Smooth muscle cell (in vitro differentiated cells): Measurements from ENCODE around the gene PHACTR1. TPM values are rescaled to one million over a fixed set of nuclear protein-coding genes. Genes with fewer than 3 reads are reported as not detected.

ENCODE experiments used
- DNase-seq: peaks from one replicate; lab custom pipeline; 2025; ENCODE audit not compliant: unreplicated experiment; lab: John Stamatoyannopoulos, UW
- H2AFZ ChIP-seq: fragments of 200-600 bp; sonication (generic); 2 replicates; pipeline ENCODE4 v1.6.0; 2016; ENCODE audit warnings: antibody characterized with exemption, low read depth, mild to moderate bottlenecking
- H3F3A ChIP-seq: fragments of 200-600 bp; sonication (generic); 2 replicates; pipeline ENCODE4 v1.6.0; 2017; ENCODE audit warnings: antibody characterized with exemption, low read depth
- H3K27ac ChIP-seq: fragments of 200-600 bp; sonication (generic); 2 replicates; pipeline ENCODE4 v1.5.1; 2016; ENCODE audit warnings: low read depth, mild to moderate bottlenecking
- H3K27me3 ChIP-seq: fragments of 200-600 bp; sonication (generic); 2 replicates; pipeline ENCODE4 v1.6.1; 2016; ENCODE audit warnings: low read depth, mild to moderate bottlenecking
- H3K36me3 ChIP-seq: fragments of 200-600 bp; sonication (generic); 2 replicates; pipeline ENCODE4 v1.5.1; 2016; ENCODE audit warnings: low read depth
- H3K4me1 ChIP-seq: fragments of 200-600 bp; sonication (generic); 2 replicates; pipeline ENCODE4 v1.5.1; 2016; ENCODE audit warnings: low read depth
- H3K4me2 ChIP-seq: fragments of 200-600 bp; sonication (generic); 2 replicates; pipeline ENCODE4 v1.6.0; 2016; ENCODE audit warnings: mild to moderate bottlenecking
- H3K4me3 ChIP-seq: fragments of 200-600 bp; sonication (generic); 2 replicates; pipeline ENCODE4 v1.5.1; 2016; ENCODE audit warnings: mild to moderate bottlenecking
- H3K79me2 ChIP-seq: fragments of 200-600 bp; sonication (generic); 2 replicates; pipeline ENCODE4 v1.6.0; 2016; ENCODE audit warnings: low read depth, mild to moderate bottlenecking
- H3K9ac ChIP-seq: fragments of 200-600 bp; sonication (generic); 2 replicates; pipeline ENCODE4 v1.6.0; 2016; ENCODE audit warnings: low read depth
- H3K9me3 ChIP-seq: fragments of 200-600 bp; sonication (generic); replicated peaks from 2 replicates; pipeline ENCODE4 v1.5.1; 2016; ENCODE audit warnings: low read depth
- H4K20me1 ChIP-seq: fragments of 200-600 bp; sonication (generic); 2 replicates; pipeline ENCODE4 v1.6.0; 2016; ENCODE audit warnings: low read depth
- CTCF ChIP-seq: fragments of 200-600 bp; sonication (generic); IDR thresholded peaks from 2 replicates; pipeline ENCODE4 v1.5.1; 2017; ENCODE audit warnings: borderline replicate concordance, mild to moderate bottlenecking, antibody characterized with exemption; ENCODE audit not compliant: insufficient read depth, poor library complexity, severe bottlenecking
- WGBS: methylation state at CpG from one replicate; pipeline ENCODE4 v1.1.7; 2016; ENCODE audit warnings: low lambda C conversion rate; 5-methylcytosine and 5-hydroxymethylcytosine counted together
- polyA plus RNA-seq: library from polyadenylated mRNA; unstranded; fragments of >200 nt; fragmentation: Nextera tagmentation; extraction: Ambion mirVana; gene quantifications from 2 replicates; pipeline ENCODE4 v1.2.1, GENCODE V29; 2016
- total RNA-seq: library from RNA; depleted of rRNA; stranded (reverse); fragments of >200 nt; gene quantifications from 2 replicates; pipeline ENCODE4 v1.2.3, GENCODE V29; 2014

Gene PHACTR1
- total and polyA plus RNA-seq, 2 experiments from 2014 or later, result 0.09 to 0.67 TPM

GRCh38 chr6:13303668-13304017 lies 587.1 kb downstream of the PHACTR1 start:
- 63% methylated on average over 7 of the region's 7 CpGs for WGBS
- Histone ChIP-seq H3K4me2 (peak overlapping the region; percentile 58), H3F3A (peaks cover 7% of the 10 kb centered on the region), H3K9me3 (no peaks in the 10 kb centered on the region), H3K27me3 (no peaks in the 10 kb centered on the region), H3K79me2 (no peaks in the 10 kb centered on the region), H3K9ac (peak overlapping the region; percentile 73), H3K4me3 (no peak overlapping the region), H3K27ac (peak overlapping the region; percentile 89), H3K4me1 (peaks cover 11% of the 10 kb centered on the region), H2AFZ (no peak overlapping the region), H4K20me1 (no peaks in the 10 kb centered on the region), H3K36me3 (no peaks in the 10 kb centered on the region)
- peak; percentile 10 for DNase-seq
- no peak for TF ChIP-seq CTCF

- Histone ChIP-seq H2AFZ (no peak overlapping the region), H3K9ac (no peak overlapping the region), H4K20me1 (no peaks in the 10 kb centered on the region), H3F3A (peaks cover 7% of the 10 kb centered on the region), H3K36me3 (no peaks in the 10 kb centered on the region), H3K4me3 (no peak overlapping the region), H3K79me2 (no peaks in the 10 kb centered on the region), H3K27ac (peak overlapping the region; percentile 89), H3K27me3 (no peaks in the 10 kb centered on the region), H3K4me2 (peak overlapping the region; percentile 58), H3K4me1 (peaks cover 11% of the 10 kb centered on the region), H3K9me3 (no peaks in the 10 kb centered on the region)
- WGBS, result 80% methylated on average over 6 of the region's 6 CpGs
- DNase-seq, result no peak
- no peak for TF ChIP-seq CTCF
These were observed 587.5 kb downstream of the PHACTR1 start for GRCh38 chr6:13304101-13304500.

- Histone ChIP-seq H3K4me2 (peak overlapping the region; percentile 58), H2AFZ (no peak overlapping the region), H3K36me3 (peaks cover 5% of the 10 kb centered on the region), H3F3A (peaks cover 7% of the 10 kb centered on the region), H3K4me1 (peaks cover 11% of the 10 kb centered on the region), H3K79me2 (no peaks in the 10 kb centered on the region), H3K9me3 (no peaks in the 10 kb centered on the region), H3K27ac (peak overlapping the region; percentile 89), H3K9ac (no peak overlapping the region), H4K20me1 (no peaks in the 10 kb centered on the region), H3K27me3 (no peaks in the 10 kb centered on the region), H3K4me3 (no peak overlapping the region)
- DNase-seq, result no peak
- WGBS, result 80% methylated on average over 11 of the region's 11 CpGs
- TF ChIP-seq CTCF, result no peak
These were observed 588.2 kb downstream of the PHACTR1 start for GRCh38 chr6:13304580-13305260.

- peaks cover 7% of the 10 kb centered on the region for H3F3A ChIP-seq
- H3K79me2 ChIP-seq, result no peaks in the 10 kb centered on the region
- DNase-seq, result no peak
- H3K9ac ChIP-seq, result no peak overlapping the region
- H2AFZ ChIP-seq, result no peak overlapping the region
- H3K27ac ChIP-seq, result peak overlapping the region; percentile 89
- peaks cover 5% of the 10 kb centered on the region for H3K36me3 ChIP-seq
- no peaks in the 10 kb centered on the region for H3K9me3 ChIP-seq
- 81% methylated on average over 4 of the region's 4 CpGs for WGBS
- H3K4me1 ChIP-seq, result peaks cover 11% of the 10 kb centered on the region
- H3K27me3 ChIP-seq, result no peaks in the 10 kb centered on the region
- no peaks in the 10 kb centered on the region for H4K20me1 ChIP-seq
- TF ChIP-seq CTCF, result no peak
- no peak overlapping the region for H3K4me3 ChIP-seq
- H3K4me2 ChIP-seq, result no peak overlapping the region
These were observed 588.7 kb downstream of the PHACTR1 start for GRCh38 chr6:13305288-13305687.
